HT1080 (cell line): ENCODE measurements around the gene STARD3NL. TPM values are rescaled to one million over a fixed set of nuclear protein-coding genes. Genes with fewer than 3 reads are reported as not detected.
A peak's percentile ranks its signal among the peaks of the same experiment; 100 is the strongest.

Source experiments
- DNase-seq: peaks from one replicate; pipeline ENCODE4 v3.0.0-alpha.2; 2015; ENCODE audit warnings: low read depth
- total RNA-seq: library from RNA; depleted of rRNA; stranded (reverse); fragments of >200 nt; shearing (Covaris generic); gene quantifications from 2 replicates; pipeline ENCODE4 v1.2.3, GENCODE V29; 2014

Gene STARD3NL
- total RNA-seq, 1 experiment from 2014 or later: 87.5 TPM

- no peak for DNase-seq
Measured at GRCh38 chr7:38182450-38182849, 4.4 kb downstream of the STARD3NL start.

- DNase-seq: no peak
Measured at GRCh38 chr7:38185395-38186307, 7.6 kb downstream of the STARD3NL start.

- peak; percentile 83 for DNase-seq
Measured at GRCh38 chr7:38186593-38187314, 8.7 kb downstream of the STARD3NL start.

GRCh38 chr7:38187794-38188440 lies 9.9 kb downstream of the STARD3NL start:
- DNase-seq: no peak

- DNase-seq: no peak
Measured at GRCh38 chr7:38189231-38189938, 11.3 kb downstream of the STARD3NL start.

GRCh38 chr7:38190011-38190410 lies 12.0 kb downstream of the STARD3NL start:
- no peak for DNase-seq

GRCh38 chr7:38191791-38192190 lies 13.7 kb downstream of the STARD3NL start:
- no peak for DNase-seq

DNA sequence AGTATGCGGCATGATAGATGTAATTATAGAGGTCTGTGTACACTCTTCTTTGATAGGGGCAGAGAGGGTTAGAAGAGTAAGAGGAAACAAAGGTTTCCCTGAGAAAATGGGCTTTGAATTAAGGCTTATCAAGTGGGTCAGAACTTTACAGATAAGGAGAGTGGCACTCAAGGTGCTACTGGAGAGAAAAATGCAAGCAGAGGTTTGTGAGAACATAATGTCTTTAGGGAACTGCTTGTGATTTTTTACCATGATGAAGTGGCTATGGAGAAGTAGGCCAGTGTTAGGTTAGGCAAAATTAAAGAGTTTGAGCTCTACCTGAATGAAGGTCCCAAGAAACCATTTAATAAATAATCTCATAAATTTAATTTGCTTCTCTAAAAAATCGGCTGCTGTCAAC lies 14.3 kb downstream of the STARD3NL start:
- no peak for DNase-seq

DNA sequence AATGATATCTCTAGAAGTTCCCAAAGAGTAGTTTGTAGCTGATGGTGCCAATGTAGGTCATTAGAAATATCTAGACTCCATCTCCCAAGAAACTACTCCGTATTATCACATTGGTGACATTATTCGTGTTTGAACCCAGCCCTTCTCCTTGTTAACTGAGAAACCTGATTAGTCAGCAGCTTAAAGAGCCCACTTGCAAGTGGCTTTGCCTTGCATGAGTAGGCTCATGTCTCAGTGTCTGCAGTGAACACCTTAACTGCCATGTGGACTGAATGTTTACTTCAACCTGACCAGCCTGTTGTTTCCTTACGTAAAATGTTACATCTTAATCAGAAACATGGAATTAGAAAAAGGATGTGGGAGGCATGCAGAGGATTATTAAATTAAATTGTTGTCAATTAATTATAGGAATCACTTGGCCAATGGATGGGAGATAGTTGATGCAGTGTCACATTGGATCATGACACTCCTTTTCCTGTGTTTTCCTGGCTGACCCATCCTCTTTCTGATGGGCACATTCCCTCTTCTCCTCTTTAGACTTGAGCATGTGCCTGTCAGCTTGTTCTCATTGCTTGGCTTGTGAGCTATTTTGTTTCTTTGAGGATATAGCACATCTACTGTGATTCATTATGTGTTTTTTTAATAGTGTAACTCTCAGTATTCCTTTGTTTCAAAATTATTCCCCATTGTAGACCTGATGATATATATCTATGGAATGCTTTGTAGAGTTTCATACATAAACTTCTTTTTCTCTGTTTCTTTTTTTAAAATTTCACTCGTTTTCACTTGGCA lies 18.0 kb downstream of the STARD3NL start:
- DNase-seq: peak; percentile 66

GRCh38 chr7:38198366-38198765 lies 20.3 kb downstream of the STARD3NL start:
- no peak for DNase-seq

DNA sequence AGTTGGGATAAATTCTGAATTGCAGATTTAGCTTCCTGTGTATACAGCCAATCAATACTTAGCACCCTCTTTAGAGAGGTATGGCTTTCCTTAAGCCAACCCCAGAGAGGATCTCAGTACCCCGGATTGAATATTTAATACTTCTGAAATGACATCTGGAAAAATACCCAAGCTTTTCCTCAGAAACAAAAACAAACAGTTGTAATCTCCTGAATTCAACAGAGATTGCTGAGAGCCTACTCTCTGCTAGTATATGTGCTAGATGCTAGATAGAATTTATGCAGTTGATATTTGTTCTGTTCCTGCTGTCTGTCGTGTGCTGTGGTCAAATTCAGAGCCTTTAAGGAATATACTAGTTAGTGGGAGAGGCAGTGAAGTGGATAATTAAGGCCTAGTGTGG lies 21.1 kb downstream of the STARD3NL start:
- no peak for DNase-seq

- no peak for DNase-seq
Measured at GRCh38 chr7:38199782-38200181, 21.7 kb downstream of the STARD3NL start.

GRCh38 chr7:38206071-38206470 lies 28.0 kb downstream of the STARD3NL start:
- no peak for DNase-seq

- DNase-seq: no peak
Measured at GRCh38 chr7:38207843-38208242, 29.8 kb downstream of the STARD3NL start.

GRCh38 chr7:38211486-38211885 lies 33.4 kb downstream of the STARD3NL start:
- no peak for DNase-seq

GRCh38 chr7:38211940-38212339 lies 33.9 kb downstream of the STARD3NL start:
- DNase-seq: no peak

- no peak for DNase-seq
Measured at GRCh38 chr7:38215115-38215514, 37.1 kb downstream of the STARD3NL start.

- peak; percentile 82 for DNase-seq
Measured at GRCh38 chr7:38215735-38216670, 38.0 kb downstream of the STARD3NL start.

GRCh38 chr7:38217672-38218071 lies 39.6 kb downstream of the STARD3NL start:
- no peak for DNase-seq
